OCI-LY3 (cell line): ENCODE results near the gene MINDY4.

ENCODE experiments used
- CTCF ChIP-seq: fragments of 200-600, 300-600 bp; sonication (generic); IDR thresholded peaks from 2 replicates; pipeline ENCODE4 v1.5.1; 2014; ENCODE audit warnings: antibody characterized with exemption, low read length, low read depth
- EZH2phosphoT487 ChIP-seq: fragments of 200-600 bp; shearing (Covaris generic); IDR thresholded peaks from 2 replicates; pipeline ENCODE4 v1.6.1; 2018; ENCODE audit warnings: antibody characterized with exemption, mixed run types, low read depth

GRCh38 chr7:30893357-30893756, 122.1 kb downstream of the MINDY4 start:
- TF ChIP-seq CTCF (no peak), EZH2phosphoT487 (no peak)
